IPS-20b (cell line): ENCODE measurements around the gene GABRD.

Experiments
- H3K27ac ChIP-seq: one replicate; pipeline ENCODE4 v1.5.1; 2013; ENCODE audit warnings: low read length
- H3K27me3 ChIP-seq: 2 replicates; pipeline ENCODE4 v1.6.1; 2013; ENCODE audit warnings: mild to moderate bottlenecking, low read length, inconsistent platforms; ENCODE audit not compliant: insufficient read depth
- H3K36me3 ChIP-seq: 2 replicates; pipeline ENCODE4 v1.6.1; 2013; ENCODE audit warnings: low read depth, mild to moderate bottlenecking, inconsistent platforms, low read length, moderate library complexity; ENCODE audit not compliant: insufficient read depth
- H3K4me1 ChIP-seq: 2 replicates; pipeline ENCODE4 v1.6.1; 2013; ENCODE audit warnings: mild to moderate bottlenecking, control low read depth, inconsistent platforms, low read length, moderate library complexity; ENCODE audit not compliant: insufficient read depth
- H3K4me3 ChIP-seq: 2 replicates; pipeline ENCODE4 v1.5.1; 2013; ENCODE audit warnings: mild to moderate bottlenecking, low read length, inconsistent platforms
- H3K9ac ChIP-seq: 2 replicates; pipeline ENCODE4 v1.6.1; 2013; ENCODE audit warnings: low read depth, mild to moderate bottlenecking, inconsistent platforms, low read length, moderate library complexity
- H3K9me3 ChIP-seq: 2 replicates; pipeline ENCODE4 v1.6.1; 2013; ENCODE audit warnings: mild to moderate bottlenecking, low read depth, low read length, inconsistent platforms; ENCODE audit not compliant: insufficient read depth

Gene GABRD

GRCh38 chr1:2046174-2046917, 27.2 kb downstream of the GABRD start:
- Histone ChIP-seq H3K27ac (no peak overlapping the region), H3K4me1 (peaks cover 12% of the 10 kb centered on the region; the same call in 1 of the 2 replicates), H3K9ac (no peak overlapping the region), H3K4me3 (no peak overlapping the region), H3K27me3 (peaks cover 60% of the 10 kb centered on the region), H3K9me3 (no peaks in the 10 kb centered on the region), H3K36me3 (no peaks in the 10 kb centered on the region)

- Histone ChIP-seq H3K9ac (no peak overlapping the region), H3K36me3 (no peaks in the 10 kb centered on the region), H3K4me1 (peaks cover 12% of the 10 kb centered on the region; the same call in 1 of the 2 replicates), H3K27ac (no peak overlapping the region), H3K4me3 (0 out of 2 replicates have a peak overlapping the region, but pooled peaks have one; percentile 38), H3K9me3 (no peaks in the 10 kb centered on the region), H3K27me3 (peaks cover 67% of the 10 kb centered on the region)
These were observed 28.0 kb downstream of the GABRD start for GRCh38 chr1:2046953-2047748.

GRCh38 chr1:2047749-2048729, 28.9 kb downstream of the GABRD start:
- Histone ChIP-seq H3K9ac (no peak overlapping the region), H3K4me3 (no peak overlapping the region), H3K27ac (no peak overlapping the region), H3K4me1 (peaks cover 12% of the 10 kb centered on the region; the same call in 1 of the 2 replicates), H3K9me3 (no peaks in the 10 kb centered on the region), H3K27me3 (peaks cover 67% of the 10 kb centered on the region), H3K36me3 (no peaks in the 10 kb centered on the region)

- no peaks in the 10 kb centered on the region for H3K9me3 ChIP-seq
- H3K27ac ChIP-seq, result peak overlapping the region; percentile 46
- H3K9ac ChIP-seq, result peak overlapping the region; percentile 84; the same call in 1 of the 2 replicates
- H3K4me1 ChIP-seq, result peaks cover 12% of the 10 kb centered on the region; the same call in 1 of the 2 replicates
- H3K36me3 ChIP-seq, result no peaks in the 10 kb centered on the region
- H3K4me3 ChIP-seq, result peak overlapping the region; percentile 76
- peaks cover 61% of the 10 kb centered on the region for H3K27me3 ChIP-seq
These were observed 30.1 kb downstream of the GABRD start for GRCh38 chr1:2049225-2049717.

GRCh38 chr1:2049718-2050431, 30.7 kb downstream of the GABRD start, which contains the start of gene PRKCZ:
PRKCZ (plus strand) TSS chr1:2050411; CDS start chr1:2050631, 220 bp downstream.
- H3K4me1 ChIP-seq, result peaks cover 12% of the 10 kb centered on the region; the same call in 1 of the 2 replicates
- no peaks in the 10 kb centered on the region for H3K36me3 ChIP-seq
- H3K9ac ChIP-seq, result peak within 1 kb of the TSS; percentile 84; the same call in 1 of the 2 replicates
- H3K27ac ChIP-seq, result peak within 1 kb of the TSS; percentile 46
- peak within 1 kb of the TSS; percentile 76 for H3K4me3 ChIP-seq
- peaks cover 57% of the 10 kb centered on the region for H3K27me3 ChIP-seq
- H3K9me3 ChIP-seq, result no peaks in the 10 kb centered on the region

- H3K36me3 ChIP-seq, result peaks cover 3% of the 10 kb centered on the region
- H3K4me3 ChIP-seq, result peak overlapping the region; percentile 72; the same call in 1 of the 2 replicates
- peaks cover 52% of the 10 kb centered on the region for H3K27me3 ChIP-seq
- H3K27ac ChIP-seq, result no peak overlapping the region
- H3K9me3 ChIP-seq, result no peaks in the 10 kb centered on the region
- H3K4me1 ChIP-seq, result peaks cover 12% of the 10 kb centered on the region; the same call in 1 of the 2 replicates
- peak overlapping the region; percentile 67; the same call in 1 of the 2 replicates for H3K9ac ChIP-seq
These were observed 31.3 kb downstream of the GABRD start for GRCh38 chr1:2050461-2050792.

- H3K4me1 ChIP-seq, result peaks cover 12% of the 10 kb centered on the region; the same call in 1 of the 2 replicates
- peaks cover 47% of the 10 kb centered on the region for H3K27me3 ChIP-seq
- H3K9me3 ChIP-seq, result no peaks in the 10 kb centered on the region
- no peak overlapping the region for H3K27ac ChIP-seq
- peak overlapping the region; percentile 67; the same call in 1 of the 2 replicates for H3K9ac ChIP-seq
- peaks cover 9% of the 10 kb centered on the region for H3K36me3 ChIP-seq
- peak overlapping the region; percentile 72; the same call in 1 of the 2 replicates for H3K4me3 ChIP-seq
These were observed 31.9 kb downstream of the GABRD start for GRCh38 chr1:2050793-2051682.

GRCh38 chr1:2052054-2052679, 33.0 kb downstream of the GABRD start:
- Histone ChIP-seq H3K4me3 (0 out of 2 replicates have a peak overlapping the region, but pooled peaks have one; percentile 72), H3K27ac (no peak overlapping the region), H3K9ac (no peak overlapping the region), H3K4me1 (peaks cover 6% of the 10 kb centered on the region; the same call in 1 of the 2 replicates), H3K27me3 (peaks cover 41% of the 10 kb centered on the region), H3K9me3 (no peaks in the 10 kb centered on the region), H3K36me3 (peaks cover 18% of the 10 kb centered on the region)

GRCh38 chr1:2052756-2053155, 33.6 kb downstream of the GABRD start:
- Histone ChIP-seq H3K27me3 (peaks cover 36% of the 10 kb centered on the region), H3K36me3 (peaks cover 18% of the 10 kb centered on the region), H3K9me3 (no peaks in the 10 kb centered on the region), H3K9ac (no peak overlapping the region), H3K4me3 (no peak overlapping the region), H3K27ac (no peak overlapping the region), H3K4me1 (peaks cover 4% of the 10 kb centered on the region; the same call in 1 of the 2 replicates)
